OCI-LY3 (cell line): ENCODE data around the gene ST14.
A peak's percentile ranks its signal among the peaks of the same experiment; 100 is the strongest.

Experiments used
- H2AFZ ChIP-seq: fragments of 200-600, 300-600 bp; shearing (Covaris generic); 2 replicates; pipeline ENCODE4 v1.6.0; 2014; ENCODE audit warnings: antibody characterized with exemption, low read depth, low read length
- H3K27ac ChIP-seq: fragments of 200-600, 300-600 bp; sonication (generic); 2 replicates; pipeline ENCODE4 v1.5.1; 2014; ENCODE audit warnings: mild to moderate bottlenecking, low read length, moderate library complexity, mixed read lengths
- H3K27me3 ChIP-seq: fragments of 200-600, 300-600 bp; sonication (generic); 2 replicates; pipeline ENCODE4 v1.6.1; 2014; ENCODE audit warnings: low read depth, low read length, mixed read lengths
- H3K36me3 ChIP-seq: fragments of 200-600, 300-600 bp; sonication (generic); replicated peaks from 2 replicates; pipeline ENCODE3; 2014; ENCODE audit warnings: low read depth, low read length, mixed read lengths
- H3K4me1 ChIP-seq: fragments of 300-600, 200-600 bp; sonication (generic); 2 replicates; pipeline ENCODE4 v1.6.1; 2014; ENCODE audit warnings: low read length, mixed read lengths
- H3K4me2 ChIP-seq: fragments of 200-600, 300-600 bp; sonication (generic); 2 replicates; pipeline ENCODE4 v1.6.1; 2014; ENCODE audit warnings: low read length, mixed read lengths
- H3K4me3 ChIP-seq: fragments of 300-600, 200-600 bp; sonication (generic); 2 replicates; pipeline ENCODE4 v1.5.1; 2014; ENCODE audit warnings: antibody characterized with exemption, mild to moderate bottlenecking, low read length, moderate library complexity
- H3K79me2 ChIP-seq: fragments of 300-600, 200-600 bp; shearing (Covaris generic); 2 replicates; pipeline ENCODE4 v1.6.1; 2014; ENCODE audit warnings: mild to moderate bottlenecking, low read length, mixed read lengths
- H3K9ac ChIP-seq: fragments of 300-600, 200-600 bp; shearing (Covaris generic); 2 replicates; pipeline ENCODE4 v1.6.0; 2014; ENCODE audit warnings: mild to moderate bottlenecking, low read length, moderate library complexity
- H3K9me3 ChIP-seq: fragments of 200-600, 300-600 bp; shearing (Covaris generic); 2 replicates; pipeline ENCODE4 v1.6.1; 2014; ENCODE audit warnings: low read length, mixed read lengths; ENCODE audit not compliant: insufficient read depth
- H4K20me1 ChIP-seq: fragments of 200-600, 300-600 bp; sonication (generic); 2 replicates; pipeline ENCODE4 v1.6.1; 2016; ENCODE audit warnings: low read length, mixed read lengths; ENCODE audit not compliant: insufficient read depth
- CTCF ChIP-seq: fragments of 200-600, 300-600 bp; sonication (generic); IDR thresholded peaks from 2 replicates; pipeline ENCODE4 v1.5.1; 2014; ENCODE audit warnings: antibody characterized with exemption, low read length, low read depth
- EZH2phosphoT487 ChIP-seq: fragments of 200-600 bp; shearing (Covaris generic); IDR thresholded peaks from 2 replicates; pipeline ENCODE4 v1.6.1; 2018; ENCODE audit warnings: antibody characterized with exemption, mixed run types, low read depth

Gene ST14

GRCh38 chr11:130144861-130145281 is 14.7 kb upstream of the ST14 start:
- Histone ChIP-seq H3K9me3 (no peaks in the 10 kb centered on the region), H3K4me2 (no peak overlapping the region), H3K4me3 (no peak overlapping the region), H3K4me1 (peaks cover 21% of the 10 kb centered on the region), H4K20me1 (no peaks in the 10 kb centered on the region), H3K27ac (no peak overlapping the region), H3K27me3 (no peaks in the 10 kb centered on the region), H3K9ac (no peak overlapping the region), H3K36me3 (peaks cover 23% of the 10 kb centered on the region), H2AFZ (no peak overlapping the region), H3K79me2 (no peaks in the 10 kb centered on the region)
- TF ChIP-seq EZH2phosphoT487: no peak
- no peak for TF ChIP-seq CTCF

GRCh38 chr11:130145311-130145812 is 14.2 kb upstream of the ST14 start:
- H4K20me1 ChIP-seq: no peaks in the 10 kb centered on the region
- H3K4me3 ChIP-seq: no peak overlapping the region
- H2AFZ ChIP-seq: no peak overlapping the region
- no peaks in the 10 kb centered on the region for H3K9me3 ChIP-seq
- no peak for TF ChIP-seq EZH2phosphoT487
- H3K36me3 ChIP-seq: peaks cover 23% of the 10 kb centered on the region
- H3K4me1 ChIP-seq: peaks cover 26% of the 10 kb centered on the region
- no peak overlapping the region for H3K4me2 ChIP-seq
- no peaks in the 10 kb centered on the region for H3K79me2 ChIP-seq
- no peaks in the 10 kb centered on the region for H3K27me3 ChIP-seq
- no peak overlapping the region for H3K9ac ChIP-seq
- H3K27ac ChIP-seq: no peak overlapping the region

- Histone ChIP-seq H3K9me3 (no peaks in the 10 kb centered on the region), H4K20me1 (no peaks in the 10 kb centered on the region), H3K27me3 (no peaks in the 10 kb centered on the region), H3K4me2 (peak overlapping the region; percentile 40), H3K36me3 (peaks cover 21% of the 10 kb centered on the region), H3K4me3 (no peak overlapping the region), H3K27ac (peak overlapping the region; percentile 24), H2AFZ (no peak overlapping the region), H3K4me1 (peaks cover 34% of the 10 kb centered on the region), H3K79me2 (no peaks in the 10 kb centered on the region), H3K9ac (no peak overlapping the region)
- TF ChIP-seq EZH2phosphoT487 (no peak), CTCF (peak; percentile 37)
These were observed 13.4 kb upstream of the ST14 start for GRCh38 chr11:130145975-130146776.

GRCh38 chr11:130146796-130147195 is 12.8 kb upstream of the ST14 start:
- peak overlapping the region; percentile 40 for H3K4me2 ChIP-seq
- H4K20me1 ChIP-seq: no peaks in the 10 kb centered on the region
- TF ChIP-seq EZH2phosphoT487: no peak
- TF ChIP-seq CTCF: no peak
- H2AFZ ChIP-seq: no peak overlapping the region
- no peaks in the 10 kb centered on the region for H3K9me3 ChIP-seq
- peak overlapping the region; percentile 24 for H3K27ac ChIP-seq
- H3K4me1 ChIP-seq: peaks cover 40% of the 10 kb centered on the region
- no peaks in the 10 kb centered on the region for H3K79me2 ChIP-seq
- H3K36me3 ChIP-seq: peaks cover 20% of the 10 kb centered on the region
- H3K4me3 ChIP-seq: no peak overlapping the region
- H3K9ac ChIP-seq: no peak overlapping the region
- H3K27me3 ChIP-seq: no peaks in the 10 kb centered on the region
